HG03565 (cell line): ENCODE measurements around the gene HSPBAP1.
A peak's percentile ranks its signal among the peaks of the same experiment; 100 is the strongest.
"Not testable (repeated sequence)": the region's sequence is repeated elsewhere in the genome, so short reads cannot be mapped to it uniquely, and the experiment has no call there.

ENCODE experiments used
- ATAC-seq: cut with Tn5 transposase; IDR thresholded peaks from one replicate; pipeline ENCODE4 v1.9.1; 2021; ENCODE audit warnings: mild to moderate bottlenecking, moderate library complexity; ENCODE audit not compliant: unreplicated experiment

HSPBAP1 gene

DNA sequence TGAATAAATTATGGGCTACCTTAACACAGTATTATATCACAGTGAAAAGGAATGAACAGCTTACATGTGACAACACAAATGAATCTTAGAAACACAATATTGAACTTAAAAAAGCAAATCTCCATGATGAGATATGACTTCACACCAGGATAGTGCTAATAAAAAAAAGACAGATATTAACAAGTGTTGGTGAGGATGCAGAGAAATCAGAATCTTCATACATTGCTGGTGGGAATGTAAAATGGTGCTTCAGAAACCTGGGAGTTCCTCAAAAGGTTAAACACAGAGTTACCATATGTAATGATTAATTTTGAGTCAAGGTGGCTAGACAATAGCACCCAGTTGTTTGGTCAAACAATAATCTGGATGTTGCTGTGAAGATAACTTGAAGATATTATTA is 51.4 kb downstream of the HSPBAP1 start:
- no peak for ATAC-seq

DNA sequence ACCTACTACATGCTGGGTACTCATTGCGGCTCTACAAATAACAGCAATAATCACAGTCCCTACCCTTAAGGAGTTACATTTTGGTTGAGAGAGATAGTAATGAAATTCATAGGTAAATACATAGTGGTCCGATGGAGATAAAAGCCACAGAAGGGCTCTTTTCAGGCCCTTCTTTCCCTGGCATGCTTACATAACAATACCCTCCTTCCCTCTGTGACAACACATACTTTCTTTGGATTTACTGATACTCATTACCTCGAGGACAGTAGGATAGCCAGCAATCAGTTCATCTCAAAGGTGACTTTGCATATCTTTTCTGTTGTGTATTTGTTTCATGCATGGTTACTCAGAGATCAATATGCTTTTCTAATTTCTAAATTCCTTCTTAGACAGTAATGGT is 54.5 kb downstream of the HSPBAP1 start:
- ATAC-seq = no peak

DNA sequence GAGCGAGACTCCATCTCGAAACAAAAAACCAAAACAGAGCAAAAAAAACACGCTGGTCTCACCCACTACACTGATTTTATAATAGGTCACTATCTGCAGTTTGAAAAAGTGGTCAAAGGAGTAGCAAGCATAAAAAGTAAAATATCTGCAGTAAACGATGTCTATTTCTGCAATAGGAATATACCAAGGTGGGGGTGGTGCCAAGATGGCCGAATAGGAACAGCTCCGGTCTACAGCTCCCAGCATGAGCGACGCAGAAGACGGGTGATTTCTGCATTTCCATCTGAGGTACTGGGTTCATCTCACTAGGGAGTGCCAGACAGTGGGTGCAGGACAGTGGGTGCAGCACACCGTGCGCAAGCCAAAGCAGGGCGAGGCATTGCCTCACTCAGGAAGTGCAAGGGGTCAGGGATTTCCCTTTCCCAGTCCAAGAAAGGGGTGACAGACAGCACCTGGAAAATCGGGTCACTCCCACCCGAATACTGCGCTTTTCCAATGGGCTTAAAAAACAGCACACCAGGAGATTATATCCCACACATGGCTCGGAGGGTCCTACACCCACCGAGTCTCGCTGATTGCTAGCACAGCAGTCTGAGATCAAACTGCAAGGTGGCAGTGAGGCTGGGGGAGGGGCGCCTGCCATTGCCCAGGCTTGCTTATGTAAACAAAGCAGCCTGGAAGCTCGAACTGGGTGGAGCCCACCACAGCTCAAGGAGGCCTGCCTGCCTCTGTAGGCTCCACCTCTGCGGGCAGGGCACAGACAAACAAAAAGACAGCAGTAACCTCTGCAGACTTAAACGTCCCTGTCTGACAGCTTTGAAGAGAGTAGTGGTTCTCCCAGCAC is 60.7 kb downstream of the HSPBAP1 start:
- not testable (repeated sequence) for ATAC-seq

DNA sequence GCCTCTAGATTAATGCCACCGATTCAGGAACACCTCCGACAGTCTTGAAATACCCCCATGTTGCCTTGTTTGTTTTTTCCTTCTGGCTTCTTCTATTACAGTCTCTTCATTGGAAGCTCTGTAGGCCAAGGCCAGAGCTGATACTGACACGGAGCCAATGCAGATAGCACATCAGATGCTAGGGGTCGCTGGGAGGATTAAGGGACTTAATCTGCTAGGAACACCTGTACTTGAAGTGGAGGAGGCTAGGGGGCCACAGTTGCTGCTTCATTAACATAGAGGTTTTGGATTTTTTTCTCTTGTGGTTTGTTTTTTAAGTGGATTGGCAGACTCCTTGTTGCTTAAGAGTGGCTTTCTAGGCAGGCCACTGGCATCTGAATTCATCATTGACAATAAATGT is 63.4 kb downstream of the HSPBAP1 start:
- no peak for ATAC-seq

DNA sequence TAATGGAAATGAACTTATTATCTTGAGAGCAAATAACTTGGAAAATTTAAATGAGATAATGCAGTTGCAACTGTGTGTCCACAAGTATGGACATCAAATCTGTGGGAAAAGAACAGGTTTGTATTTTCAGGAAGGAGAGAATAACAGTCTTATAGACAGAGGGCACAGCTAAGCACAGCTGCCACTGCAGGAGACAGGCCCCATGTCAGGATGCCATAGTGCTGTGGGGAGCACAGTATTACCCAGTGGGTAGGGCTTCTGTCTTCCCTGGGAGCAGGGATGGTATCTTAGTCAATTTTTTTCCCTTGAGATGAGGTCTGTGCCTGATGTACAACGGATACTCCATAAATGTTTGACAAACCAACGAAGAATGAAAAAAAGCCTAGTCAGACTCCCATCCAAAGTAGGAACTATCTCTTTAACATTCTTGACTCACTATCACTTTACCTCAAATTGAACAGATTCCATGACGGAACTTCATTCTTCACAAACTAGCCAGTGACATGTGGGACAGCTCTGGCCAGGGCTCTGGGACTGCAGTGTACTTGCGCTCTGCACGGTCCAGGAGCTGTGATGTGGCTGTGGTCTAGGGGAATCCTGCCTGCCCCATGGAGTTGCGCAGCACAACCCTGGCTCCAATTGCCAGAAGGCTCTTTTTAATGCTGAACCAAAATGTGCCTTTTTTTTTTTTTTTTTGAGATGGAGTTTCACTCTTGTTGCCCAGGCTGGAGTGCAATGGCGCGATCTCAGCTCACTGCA is 64.7 kb downstream of the HSPBAP1 start:
- no peak for ATAC-seq

DNA sequence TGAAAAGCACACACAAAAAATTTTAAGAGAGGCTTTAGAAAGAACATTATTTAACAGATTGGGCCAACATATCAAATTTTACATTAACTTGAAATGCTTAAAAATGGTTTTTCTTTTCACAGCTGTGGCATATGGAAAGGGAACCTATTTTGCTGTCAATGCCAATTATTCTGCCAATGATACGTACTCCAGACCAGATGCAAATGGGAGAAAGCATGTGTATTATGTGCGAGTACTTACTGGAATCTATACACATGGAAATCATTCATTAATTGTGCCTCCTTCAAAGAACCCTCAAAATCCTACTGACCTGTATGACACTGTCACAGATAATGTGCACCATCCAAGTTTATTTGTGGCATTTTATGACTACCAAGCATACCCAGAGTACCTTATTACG is 65.4 kb downstream of the HSPBAP1 start:
- ATAC-seq = no peak

DNA sequence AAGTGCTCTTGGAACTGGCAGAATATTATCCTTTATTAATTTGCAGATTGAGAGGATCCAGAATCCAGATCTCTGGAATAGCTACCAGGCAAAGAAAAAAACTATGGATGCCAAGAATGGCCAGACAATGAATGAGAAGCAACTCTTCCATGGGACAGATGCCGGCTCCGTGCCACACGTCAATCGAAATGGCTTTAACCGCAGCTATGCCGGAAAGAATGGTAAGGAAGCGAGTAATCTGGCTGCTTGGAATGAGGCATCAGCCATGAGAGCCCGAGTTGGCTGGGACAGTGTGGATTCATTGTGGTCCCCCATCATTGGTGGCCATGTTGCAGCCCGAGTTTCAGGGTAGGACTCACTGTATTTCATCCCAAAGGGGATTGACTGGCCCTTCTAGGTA is 65.9 kb downstream of the HSPBAP1 start:
- ATAC-seq = no peak

DNA sequence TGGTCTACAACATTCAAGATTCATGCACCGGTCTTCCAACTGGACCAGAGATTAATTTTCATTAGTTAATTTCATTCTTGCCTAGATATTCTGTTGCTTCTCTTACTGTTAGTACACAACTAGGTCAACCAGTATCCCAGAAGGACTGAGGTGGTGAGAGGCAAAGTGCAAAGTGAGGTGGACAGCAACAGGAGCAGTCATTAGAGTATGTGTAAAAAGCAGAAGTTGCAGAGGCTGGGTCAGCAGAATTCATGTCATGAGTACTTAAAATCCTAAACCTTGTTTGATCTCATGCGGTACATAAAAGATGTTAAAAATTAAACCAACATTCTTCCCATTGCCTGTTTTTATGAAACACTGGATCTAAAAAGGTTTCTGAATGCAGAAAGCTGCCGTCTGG is 66.3 kb downstream of the HSPBAP1 start:
- ATAC-seq = no peak

DNA sequence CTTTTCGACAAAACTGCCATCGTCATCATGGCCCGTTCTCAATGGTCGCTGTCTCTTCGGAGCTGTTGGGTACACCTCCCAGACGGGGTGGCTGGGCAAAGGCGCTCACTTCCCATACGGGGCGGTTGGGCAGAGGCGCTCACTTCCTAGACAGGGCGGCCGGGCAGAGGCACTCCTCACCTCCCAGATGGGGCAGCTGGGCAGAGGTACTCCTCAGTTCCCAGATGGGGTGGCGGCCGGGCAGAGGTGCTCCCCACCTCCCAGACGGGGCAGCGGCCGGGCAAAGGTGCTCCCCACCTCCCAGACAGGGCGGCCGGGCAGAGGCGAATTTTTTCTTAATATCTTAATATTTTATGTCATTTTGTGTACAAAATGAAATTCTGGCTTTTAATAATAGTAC is 68.5 kb downstream of the HSPBAP1 start:
- no peak for ATAC-seq

DNA sequence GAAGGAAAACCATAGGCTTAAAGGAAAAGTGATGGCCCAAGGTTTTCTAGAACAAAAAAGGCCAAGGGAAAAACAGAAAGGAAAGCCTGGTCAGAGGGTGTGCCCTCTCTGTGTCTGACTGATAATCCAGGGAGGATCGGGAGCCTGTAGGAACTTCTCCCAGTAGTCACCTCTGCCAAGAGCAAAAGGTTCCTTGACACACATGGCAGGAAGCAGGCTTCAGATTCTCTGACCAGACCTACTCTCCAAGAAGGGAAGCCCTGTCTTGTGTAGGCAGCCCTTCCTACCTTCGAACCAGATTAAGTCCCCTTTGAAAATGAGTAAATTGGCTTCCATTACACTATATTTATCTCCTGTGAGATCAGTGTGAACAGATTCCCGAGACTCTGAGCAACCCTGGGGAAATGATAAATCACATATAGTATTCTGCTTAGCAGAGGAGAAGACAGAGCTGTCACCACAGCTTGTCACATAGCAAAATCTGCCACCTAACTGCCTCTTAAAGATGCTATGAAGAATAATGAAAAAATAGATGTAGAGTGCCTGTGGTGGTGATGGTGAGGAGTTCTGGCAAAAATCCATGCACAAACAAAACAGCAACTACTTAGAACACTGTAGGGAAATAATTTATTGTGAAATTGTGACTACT is 74.2 kb downstream of the HSPBAP1 start:
- no peak for ATAC-seq

DNA sequence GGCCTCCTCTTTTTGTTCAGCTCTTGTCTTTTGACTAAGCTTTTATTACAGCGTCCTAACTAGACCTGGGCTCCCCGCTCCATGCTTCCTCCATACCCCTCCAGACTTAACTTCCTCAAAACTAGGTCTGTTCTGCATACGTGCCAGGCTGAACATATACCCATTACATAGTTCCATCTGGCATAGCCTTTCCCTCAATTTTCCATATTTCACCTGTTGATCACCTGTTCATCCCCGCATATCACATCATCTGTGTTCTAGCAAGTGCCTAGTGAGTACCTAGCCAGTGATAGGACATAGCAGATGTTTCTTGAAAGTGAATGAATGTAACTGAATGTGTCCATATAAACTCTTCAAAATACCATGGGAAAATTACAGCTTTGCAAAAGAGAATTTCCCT is 77.0 kb downstream of the HSPBAP1 start:
- no peak for ATAC-seq

DNA sequence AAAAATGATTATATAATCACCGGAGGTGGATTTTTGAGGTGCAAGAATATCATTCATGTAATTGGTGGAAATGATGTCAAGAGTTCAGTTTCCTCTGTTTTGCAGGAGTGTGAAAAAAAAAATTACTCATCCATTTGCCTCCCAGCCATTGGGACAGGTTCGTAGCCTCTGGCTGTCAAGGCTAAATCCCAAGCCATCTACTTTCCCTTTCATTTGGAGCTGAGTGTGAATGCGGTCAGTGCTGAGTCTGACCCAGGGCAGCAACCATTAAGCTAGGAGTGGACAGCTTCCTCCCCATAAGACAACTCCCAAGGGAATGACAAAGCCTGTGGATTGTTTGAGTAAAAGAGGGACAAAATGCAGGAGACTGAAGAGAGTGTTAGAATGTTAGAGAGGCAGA is 79.4 kb downstream of the HSPBAP1 start:
- no peak for ATAC-seq

DNA sequence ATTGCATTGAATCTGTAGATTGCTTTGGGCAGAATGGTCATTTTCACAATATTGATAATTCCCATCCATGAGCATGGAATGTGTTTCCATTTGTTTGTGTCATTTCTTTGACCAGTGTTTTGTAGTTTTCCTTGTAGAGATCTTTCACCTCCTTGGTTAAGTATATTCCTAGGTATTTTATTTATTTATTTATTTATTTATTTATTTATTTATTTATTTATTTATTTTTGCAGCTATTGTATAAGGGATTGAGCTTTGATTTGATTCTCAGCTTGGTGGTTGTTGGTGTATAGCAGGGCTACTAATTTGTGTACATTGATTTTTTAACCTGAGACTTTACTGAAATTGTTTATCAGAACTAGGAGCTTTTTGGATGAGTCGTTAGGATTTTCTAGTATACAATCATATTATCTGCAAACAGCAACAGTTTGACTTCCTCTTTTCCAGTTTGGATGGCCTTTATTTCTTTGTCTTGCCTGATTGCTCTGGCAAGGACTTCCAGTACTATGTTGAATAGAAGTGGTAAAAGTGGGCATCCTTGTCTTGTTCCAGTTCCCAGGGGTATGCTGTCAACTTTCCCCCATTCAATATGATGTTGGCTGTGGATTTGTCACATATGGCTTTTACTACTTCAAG is 82.9 kb downstream of the HSPBAP1 start:
- not testable (repeated sequence) for ATAC-seq

DNA sequence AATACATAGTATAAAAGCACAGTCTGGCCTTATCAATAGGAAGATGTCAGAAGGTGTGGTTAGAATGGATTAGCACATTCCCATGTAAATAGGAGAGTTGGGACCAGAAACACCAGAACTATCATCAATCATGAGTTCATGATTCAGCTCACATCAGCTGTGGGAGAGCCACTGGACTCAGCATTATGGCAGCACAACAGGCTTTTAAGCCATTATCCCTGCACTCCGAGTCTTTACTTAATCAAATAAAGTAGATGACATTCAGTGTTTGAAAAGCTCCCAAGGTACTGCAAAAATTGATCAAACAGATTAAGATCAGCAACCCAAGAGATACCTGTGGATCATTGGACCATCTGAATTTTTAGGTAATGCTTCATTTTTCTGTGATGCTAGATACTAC is 88.3 kb downstream of the HSPBAP1 start:
- no peak for ATAC-seq

DNA sequence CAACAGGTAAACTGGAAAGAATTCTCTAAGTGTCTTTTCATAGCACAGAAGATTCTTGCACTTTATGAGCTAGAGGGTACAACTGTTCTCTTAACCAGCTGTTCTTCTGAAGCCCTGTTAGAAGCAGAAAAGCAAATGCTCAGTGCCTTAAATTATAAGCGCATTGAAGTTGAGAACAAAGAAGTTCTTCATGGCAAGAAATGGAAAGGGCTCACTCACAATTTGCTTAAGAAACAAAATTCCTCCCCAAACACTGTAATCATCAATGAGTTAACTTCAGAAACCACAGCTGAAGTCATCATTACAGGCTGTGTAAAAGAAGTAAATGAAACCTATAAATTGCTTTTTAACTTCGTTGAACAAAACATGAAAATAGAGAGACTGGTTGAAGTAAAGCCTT is 93.4 kb downstream of the HSPBAP1 start:
- no peak for ATAC-seq

DNA sequence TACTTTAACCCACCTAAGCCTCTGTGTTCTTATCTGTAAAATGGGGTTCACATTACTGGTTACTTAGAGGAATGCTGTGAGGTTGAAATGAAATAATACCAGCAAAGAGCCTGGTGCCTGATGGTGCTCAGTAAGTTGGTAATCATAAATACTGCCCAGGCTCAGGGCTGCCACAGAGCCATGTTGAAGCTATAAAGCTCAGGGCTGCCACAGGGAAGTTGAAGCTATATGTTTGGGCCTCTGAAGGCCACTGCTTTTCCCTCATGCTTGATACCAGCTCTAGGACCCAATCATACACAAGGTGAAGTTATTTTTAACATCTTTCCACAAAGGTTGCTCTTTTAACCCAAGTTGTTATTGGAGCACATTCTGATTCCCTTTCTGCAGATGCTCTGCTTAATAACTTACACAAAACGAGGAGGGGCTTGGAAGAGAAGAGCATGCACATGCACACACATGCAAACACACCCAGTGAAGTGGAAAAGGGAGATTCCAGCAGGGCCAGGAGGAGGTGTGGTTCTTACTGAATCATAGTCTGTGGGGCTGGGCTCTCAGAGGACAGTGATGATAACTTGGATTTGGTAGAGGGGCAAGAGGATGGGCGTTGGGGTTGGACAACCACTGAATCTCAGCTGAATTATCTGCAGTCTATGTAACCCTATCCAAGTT is 95.5 kb downstream of the HSPBAP1 start:
- ATAC-seq = peak; percentile 79

DNA sequence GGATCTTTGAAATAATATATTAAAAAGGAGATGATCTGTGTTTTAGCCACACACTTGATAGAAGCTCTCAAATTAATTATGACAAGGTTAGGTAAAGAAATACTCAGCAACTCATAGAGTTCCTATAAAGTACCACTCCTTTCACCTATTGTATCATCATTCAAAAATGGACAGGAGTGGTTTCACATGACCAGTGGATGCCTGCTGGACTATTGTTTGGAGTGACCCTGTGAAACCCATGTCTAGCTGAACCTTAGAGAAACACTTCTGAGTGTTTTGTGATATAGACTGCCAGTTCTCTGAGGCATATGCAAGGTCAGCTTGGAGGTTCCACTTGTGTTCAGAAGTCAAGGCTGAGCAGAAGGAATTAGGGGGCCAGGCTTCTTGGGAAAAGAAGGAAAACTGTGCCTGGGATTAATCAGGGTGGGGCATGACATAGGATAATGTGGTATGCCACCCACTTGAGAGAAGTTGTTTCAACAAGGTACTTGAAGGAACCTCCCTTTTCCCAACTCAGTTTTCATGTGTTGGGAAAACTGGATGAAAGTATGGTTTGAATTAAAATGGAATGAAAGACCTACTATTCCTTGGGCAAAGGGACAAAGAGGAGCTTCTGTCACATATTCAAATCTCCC is 97.6 kb downstream of the HSPBAP1 start:
- no peak for ATAC-seq

DNA sequence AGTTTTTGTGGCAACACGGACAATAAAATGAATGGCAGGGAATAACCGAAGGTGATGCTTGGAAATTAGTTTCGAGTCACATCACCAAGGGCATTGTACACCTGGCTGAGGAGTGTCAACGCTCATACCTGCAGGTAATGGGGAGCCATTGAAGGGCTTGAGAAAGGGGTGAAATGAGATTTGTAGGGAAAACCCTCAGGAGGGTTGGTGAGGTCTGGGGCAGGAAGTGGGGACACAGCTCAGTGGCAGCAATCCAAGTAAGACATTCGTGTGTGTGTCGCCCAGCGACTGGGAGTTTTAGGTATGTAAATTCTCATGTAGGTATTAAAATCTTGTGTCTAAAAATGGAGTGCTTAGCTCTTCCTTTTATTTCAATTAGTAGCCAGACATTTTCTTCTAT is 98.7 kb downstream of the HSPBAP1 start:
- ATAC-seq = peak; percentile 37

DNA sequence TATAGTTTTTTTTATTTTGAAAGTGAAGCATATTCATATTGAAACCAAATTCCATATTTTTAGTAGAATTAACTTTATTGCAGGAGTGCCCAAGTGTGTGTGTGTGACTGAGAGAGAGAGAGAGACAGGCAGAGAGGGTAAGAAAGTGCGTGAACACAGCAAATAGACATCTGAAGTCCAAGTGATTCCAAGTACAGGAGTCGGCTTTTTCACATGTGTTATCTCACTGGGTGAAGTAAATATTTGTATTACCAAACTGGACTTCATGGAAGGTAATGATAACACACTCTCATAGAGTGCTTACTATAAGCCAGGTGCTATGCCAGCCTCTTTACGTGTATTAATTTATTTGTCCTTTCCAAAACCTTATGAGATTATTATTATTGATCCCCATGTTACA is 101.0 kb downstream of the HSPBAP1 start:
- ATAC-seq = no peak

DNA sequence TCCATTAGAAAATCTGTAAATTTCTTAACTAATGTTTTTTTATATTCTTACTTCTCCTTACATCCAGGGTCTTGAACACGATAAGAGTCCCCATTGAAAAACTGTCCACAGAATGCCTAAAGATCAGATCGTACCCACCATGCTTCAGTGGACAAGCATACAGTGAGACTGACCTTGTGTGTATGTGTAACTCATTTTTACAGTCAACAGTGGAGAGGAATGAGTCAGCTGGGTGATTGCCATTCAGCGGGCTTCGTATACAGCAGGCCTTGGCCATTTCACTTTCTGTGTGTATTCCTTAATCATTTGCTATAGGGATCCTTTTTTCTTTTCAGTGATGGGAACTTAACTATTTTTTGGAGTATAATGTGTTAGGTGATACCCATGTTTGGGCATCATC is 102.4 kb downstream of the HSPBAP1 start:
- ATAC-seq = peak; percentile 51
